ENCODE data around the gene AAGAB. TPM values are rescaled to one million over a fixed set of nuclear protein-coding genes. Genes with fewer than 3 reads are reported as not detected.

AAGAB gene
- total RNA-seq, 1 experiment from 2014 or later: 40.1 TPM

GRCh38 chr15:67227846-67228245 is 26.6 kb downstream of the AAGAB start:
- no CpG with 5 or more reads among the region's 1 CpG for WGBS (ENCODE audit: extremely low coverage, insufficient read length, low lambda C conversion rate)
- Histone ChIP-seq H3K79me2 (ENCODE audit: insufficient read depth, low read length) (no peaks in the 10 kb centered on the region), H3K4me1 (ENCODE audit: insufficient read depth, low read length) (no peaks in the 10 kb centered on the region), H3T11ph (ENCODE audit: low read length) (no peak overlapping the region), H3K18ac (ENCODE audit: insufficient read length, low read depth, low read length) (no peak overlapping the region), H2BK12ac (ENCODE audit: insufficient read length, low read depth, low read length) (no peak overlapping the region), H3K9ac (ENCODE audit: extremely low read depth, insufficient read length, low read length) (no peak overlapping the region), H2BK120ac (ENCODE audit: low read depth, low read length, poor library complexity, severe bottlenecking) (no peak overlapping the region), H2BK20ac (ENCODE audit: low read depth, low read length, poor library complexity, severe bottlenecking) (no peak overlapping the region), H2AFZ (ENCODE audit: low read length) (no peak overlapping the region), H3K9me3 (ENCODE audit: control insufficient read depth, low read depth, low read length) (no peaks in the 10 kb centered on the region), H3K4me2 (ENCODE audit: insufficient read depth, insufficient read length, low read length) (no peak overlapping the region), H4K91ac (ENCODE audit: insufficient read length, low read depth, low read length) (no peak overlapping the region), H4K8ac (replicated peaks; ENCODE audit: insufficient read length, low read depth, low read length) (no peak overlapping the region), H3K27me3 (ENCODE audit: insufficient read depth, low read length) (no peaks in the 10 kb centered on the region), H3K23me2 (ENCODE audit: insufficient read length, low read depth, low read length, poor library complexity, severe bottlenecking) (no peaks in the 10 kb centered on the region), H3K79me1 (ENCODE audit: insufficient read depth, low read depth, low read length, poor library complexity, severe bottlenecking) (no peaks in the 10 kb centered on the region), H2BK15ac (ENCODE audit: low read depth, low read length) (no peak overlapping the region), H2AK5ac (ENCODE audit: insufficient read length, low read length) (no peak overlapping the region), H3K14ac (ENCODE audit: insufficient read depth, low read length) (no peak overlapping the region), H2BK5ac (ENCODE audit: insufficient read length, low read length) (no peak overlapping the region), H3K4ac (ENCODE audit: low read depth, low read length) (no peak overlapping the region), H3K23ac (ENCODE audit: insufficient read length, low read depth, low read length) (no peak overlapping the region), H3K56ac (ENCODE audit: insufficient read length, low read depth, low read length) (no peak overlapping the region), H4K20me1 (ENCODE audit: control insufficient read depth, insufficient read depth, insufficient read length) (no peaks in the 10 kb centered on the region), H4K5ac (ENCODE audit: insufficient read length, low read depth, low read length) (no peak overlapping the region), H3K27ac (ENCODE audit: insufficient read length, low read depth, low read length) (no peak overlapping the region)
- Mint-ChIP-seq H3K4me1 (no peaks in the 10 kb centered on the region), H3K4me3 (no peak overlapping the region), H3K27ac (no peak overlapping the region), H3K36me3 (ENCODE audit: insufficient read depth in 1 of 3, low read depth in 3 of 3) (peaks cover 3 to 36% (median 26%) of the 10 kb centered on the region in 3 experiments; a peak in 5 of 7 replicates), H3K9me3 (no peaks in the 10 kb centered on the region), H3K27me3 (ENCODE audit: low read depth) (no peaks in the 10 kb centered on the region)
- no peak for DNase-seq
- TF ChIP-seq, protein P1, sequence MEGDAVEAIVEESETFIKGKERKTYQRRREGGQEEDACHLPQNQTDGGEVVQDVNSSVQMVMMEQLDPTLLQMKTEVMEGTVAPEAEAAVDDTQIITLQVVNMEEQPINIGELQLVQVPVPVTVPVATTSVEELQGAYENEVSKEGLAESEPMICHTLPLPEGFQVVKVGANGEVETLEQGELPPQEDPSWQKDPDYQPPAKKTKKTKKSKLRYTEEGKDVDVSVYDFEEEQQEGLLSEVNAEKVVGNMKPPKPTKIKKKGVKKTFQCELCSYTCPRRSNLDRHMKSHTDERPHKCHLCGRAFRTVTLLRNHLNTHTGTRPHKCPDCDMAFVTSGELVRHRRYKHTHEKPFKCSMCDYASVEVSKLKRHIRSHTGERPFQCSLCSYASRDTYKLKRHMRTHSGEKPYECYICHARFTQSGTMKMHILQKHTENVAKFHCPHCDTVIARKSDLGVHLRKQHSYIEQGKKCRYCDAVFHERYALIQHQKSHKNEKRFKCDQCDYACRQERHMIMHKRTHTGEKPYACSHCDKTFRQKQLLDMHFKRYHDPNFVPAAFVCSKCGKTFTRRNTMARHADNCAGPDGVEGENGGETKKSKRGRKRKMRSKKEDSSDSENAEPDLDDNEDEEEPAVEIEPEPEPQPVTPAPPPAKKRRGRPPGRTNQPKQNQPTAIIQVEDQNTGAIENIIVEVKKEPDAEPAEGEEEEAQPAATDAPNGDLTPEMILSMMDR (conservative IDR thresholded peaks at IDR 0.05): no peak
